MCF 10A (cell line): ENCODE measurements around the gene PRRX2. TPM values are rescaled to one million over a fixed set of nuclear protein-coding genes. Genes with fewer than 3 reads are reported as not detected.
A peak's percentile ranks its signal among the peaks of the same experiment; 100 is the strongest.

Source experiments
- Bru-seq: library from RNA; stranded (reverse); fragments of 400-500 nt; gene quantifications from one replicate; lab custom pipeline; 2021; lab: Mats Ljungman, UMichigan
- BruChase-seq, 2 experiments: library from RNA; stranded (reverse); fragments of 400-500 nt; gene quantifications; one replicate each; lab custom pipeline; 2021; lab: Mats Ljungman, UMichigan
- BruUV-seq: library from RNA; stranded (reverse); fragments of 400-500 nt; replicated peaks from 2 replicates; lab custom pipeline; 2021; lab: Mats Ljungman, UMichigan
- CTCF ChIA-PET: fragments of 300-600 bp; sonication (Branson Sonifier 250); formaldehyde crosslinking; extraction: SDS; loops from one replicate; lab custom pipeline; 2021; ENCODE audit warnings: antibody characterized with exemption, inconsistent platforms; lab: Yijun Ruan, JAX
- POLR2A ChIA-PET: fragments of 300-600, 350-650 bp; sonication (Branson Sonifier 250); formaldehyde crosslinking; extraction: SDS; loops from one replicate; lab custom pipeline; 2020; ENCODE audit warnings: antibody characterized with exemption, inconsistent platforms; lab: Yijun Ruan, JAX
- DNase-seq: peaks from one replicate; pipeline ENCODE4 v3.0.0-alpha.2; 2018; ENCODE audit not compliant: unreplicated experiment
- H3K27ac Mint-ChIP-seq: one replicate; pipeline ENCODE4 v1.8.0; 2022; ENCODE audit warnings: mild to moderate bottlenecking, low read depth, mixed read lengths; ENCODE audit not compliant: unreplicated experiment
- H3K27me3 Mint-ChIP-seq: one replicate; pipeline ENCODE4 v1.8.0; 2022; ENCODE audit warnings: mixed read lengths; ENCODE audit not compliant: insufficient read depth, unreplicated experiment
- H3K36me3 Mint-ChIP-seq: one replicate; pipeline ENCODE4 v1.8.0; 2022; ENCODE audit warnings: mild to moderate bottlenecking, moderate library complexity, mixed read lengths; ENCODE audit not compliant: insufficient read depth, unreplicated experiment
- H3K4me1 Mint-ChIP-seq: one replicate; pipeline ENCODE4 v1.8.0; 2022; ENCODE audit warnings: mixed read lengths; ENCODE audit not compliant: insufficient read depth, unreplicated experiment
- H3K4me3 Mint-ChIP-seq: one replicate; pipeline ENCODE4 v1.8.0; 2022; ENCODE audit warnings: mild to moderate bottlenecking, moderate library complexity, mixed read lengths; ENCODE audit not compliant: unreplicated experiment
- H3K9me3 Mint-ChIP-seq: one replicate; pipeline ENCODE4 v1.8.0; 2022; ENCODE audit warnings: mixed read lengths; ENCODE audit not compliant: unreplicated experiment
- intact Hi-C: fragments of 100-400 bp; cut with micrococcal nuclease; formaldehyde crosslinking; loops from 2 replicates; pipeline ENCODE4 v1.14.1; 2022
- long read RNA-seq: library from polyadenylated mRNA; stranded (forward); transcript quantifications from one replicate; pipeline ENCODE4 v2.0.0, GENCODE V29; 2022
- total RNA-seq: library from RNA; stranded (reverse); gene quantifications from 2 replicates; pipeline ENCODE4 v1.2.3, GENCODE V29; 2022
- TF ChIP-seq, protein P1 (sequence below): fragments of 200-600 bp; IDR thresholded peaks from one replicate; pipeline ENCODE4 v1.8.0; 2022; ENCODE audit warnings: antibody characterized with exemption, mild to moderate bottlenecking; ENCODE audit not compliant: unreplicated experiment

PRRX2 gene
- total RNA-seq: not detected in 2 replicates
- Bru-seq, nascent RNA: percentile 4 among the genes with signal in this experiment
- percentile 4 among the genes with signal in this experiment for BruChase-seq, experiment 1, labeled RNA remaining after a 6-hour chase
- not detected for BruChase-seq, experiment 2, labeled RNA remaining after a 2-hour chase
- long read RNA-seq: 0 reads

DNA sequence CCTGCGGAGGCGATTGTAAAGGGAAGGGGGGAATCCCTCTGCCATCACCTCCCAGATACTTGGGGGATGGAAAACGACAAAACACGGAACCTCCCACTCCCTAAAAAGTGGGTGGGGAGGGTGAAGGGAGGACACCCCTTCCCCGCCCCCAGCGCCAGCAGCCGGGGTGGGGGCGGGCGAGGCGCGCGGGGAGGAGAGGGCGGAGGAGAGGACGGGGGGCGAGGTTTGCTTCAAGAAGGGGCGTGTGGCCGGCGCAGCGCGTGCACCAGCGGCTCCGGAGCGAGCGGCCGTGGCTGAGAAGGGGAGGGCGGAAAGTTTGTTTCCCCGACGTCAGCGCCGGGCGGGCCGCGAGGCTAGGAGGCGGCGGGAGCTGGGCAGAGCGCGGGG lies at the start of gene PRRX2:
PRRX2 (plus strand) TSS at position 259 of the 387 bp plus-strand sequence. CDS start 221 bp downstream, outside the sequence.
- peak within 1 kb of the TSS; percentile 29 for H3K4me3 Mint-ChIP-seq
- no peaks in the 10 kb centered on the region for H3K9me3 Mint-ChIP-seq
- no peaks in the 10 kb centered on the region for H3K4me1 Mint-ChIP-seq
- intact Hi-C loops: no loop called here
- DNase-seq: no peak
- TF ChIP-seq, protein P1, sequence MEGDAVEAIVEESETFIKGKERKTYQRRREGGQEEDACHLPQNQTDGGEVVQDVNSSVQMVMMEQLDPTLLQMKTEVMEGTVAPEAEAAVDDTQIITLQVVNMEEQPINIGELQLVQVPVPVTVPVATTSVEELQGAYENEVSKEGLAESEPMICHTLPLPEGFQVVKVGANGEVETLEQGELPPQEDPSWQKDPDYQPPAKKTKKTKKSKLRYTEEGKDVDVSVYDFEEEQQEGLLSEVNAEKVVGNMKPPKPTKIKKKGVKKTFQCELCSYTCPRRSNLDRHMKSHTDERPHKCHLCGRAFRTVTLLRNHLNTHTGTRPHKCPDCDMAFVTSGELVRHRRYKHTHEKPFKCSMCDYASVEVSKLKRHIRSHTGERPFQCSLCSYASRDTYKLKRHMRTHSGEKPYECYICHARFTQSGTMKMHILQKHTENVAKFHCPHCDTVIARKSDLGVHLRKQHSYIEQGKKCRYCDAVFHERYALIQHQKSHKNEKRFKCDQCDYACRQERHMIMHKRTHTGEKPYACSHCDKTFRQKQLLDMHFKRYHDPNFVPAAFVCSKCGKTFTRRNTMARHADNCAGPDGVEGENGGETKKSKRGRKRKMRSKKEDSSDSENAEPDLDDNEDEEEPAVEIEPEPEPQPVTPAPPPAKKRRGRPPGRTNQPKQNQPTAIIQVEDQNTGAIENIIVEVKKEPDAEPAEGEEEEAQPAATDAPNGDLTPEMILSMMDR: no peak
- BruUV-seq: no TSS peak
- ChIA-PET POLR2A (no interaction called here), CTCF (no interaction called here)
- no peak within 1 kb of the TSS for H3K27ac Mint-ChIP-seq
- H3K36me3 Mint-ChIP-seq: no peaks in the 10 kb centered on the region
- H3K27me3 Mint-ChIP-seq: peaks cover 19% of the 10 kb centered on the region

DNA sequence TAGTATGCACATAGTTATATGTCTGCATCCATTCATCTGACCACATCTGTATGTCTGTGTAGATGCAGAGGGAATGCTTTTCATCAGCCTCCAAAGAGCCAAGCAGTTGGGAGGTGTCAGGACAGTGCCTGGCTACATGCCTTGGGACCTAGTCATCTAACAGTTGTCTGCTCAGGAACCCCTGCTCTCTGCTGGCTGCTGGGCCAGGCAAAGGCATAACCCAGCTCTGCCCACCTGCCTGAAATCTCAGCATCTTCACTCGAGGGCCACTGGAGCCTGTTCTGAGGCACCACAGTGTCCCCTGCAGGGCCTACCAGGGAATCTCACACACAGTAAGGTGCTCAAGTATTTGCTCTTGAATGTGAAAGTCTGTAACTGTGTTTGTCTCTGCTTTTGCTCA lies 48.3 kb upstream of the PRRX2 start:
- BruUV-seq: no TSS peak
- Mint-ChIP-seq H3K4me1 (no peaks in the 10 kb centered on the region), H3K4me3 (no peak overlapping the region), H3K9me3 (no peaks in the 10 kb centered on the region), H3K36me3 (no peaks in the 10 kb centered on the region), H3K27ac (no peak overlapping the region), H3K27me3 (no peaks in the 10 kb centered on the region)
- intact Hi-C loops: no loop called here
- POLR2A ChIA-PET: interaction anchor here (0.6 to 0.7 kb wide), 3 partner anchors 9 to 286 kb away, joined by 3 to 4 read pairs (median 4); partner anchors contain the start of gene NTMT1
- DNase-seq: peak; percentile 53
- TF ChIP-seq, protein P1: peak; percentile 37
- CTCF ChIA-PET: interaction anchor here (0.8 to 2.0 kb wide), 3 partner anchors 443 to 478 kb away, joined by 3 to 6 read pairs (median 6); no protein-coding TSS in a partner anchor

DNA sequence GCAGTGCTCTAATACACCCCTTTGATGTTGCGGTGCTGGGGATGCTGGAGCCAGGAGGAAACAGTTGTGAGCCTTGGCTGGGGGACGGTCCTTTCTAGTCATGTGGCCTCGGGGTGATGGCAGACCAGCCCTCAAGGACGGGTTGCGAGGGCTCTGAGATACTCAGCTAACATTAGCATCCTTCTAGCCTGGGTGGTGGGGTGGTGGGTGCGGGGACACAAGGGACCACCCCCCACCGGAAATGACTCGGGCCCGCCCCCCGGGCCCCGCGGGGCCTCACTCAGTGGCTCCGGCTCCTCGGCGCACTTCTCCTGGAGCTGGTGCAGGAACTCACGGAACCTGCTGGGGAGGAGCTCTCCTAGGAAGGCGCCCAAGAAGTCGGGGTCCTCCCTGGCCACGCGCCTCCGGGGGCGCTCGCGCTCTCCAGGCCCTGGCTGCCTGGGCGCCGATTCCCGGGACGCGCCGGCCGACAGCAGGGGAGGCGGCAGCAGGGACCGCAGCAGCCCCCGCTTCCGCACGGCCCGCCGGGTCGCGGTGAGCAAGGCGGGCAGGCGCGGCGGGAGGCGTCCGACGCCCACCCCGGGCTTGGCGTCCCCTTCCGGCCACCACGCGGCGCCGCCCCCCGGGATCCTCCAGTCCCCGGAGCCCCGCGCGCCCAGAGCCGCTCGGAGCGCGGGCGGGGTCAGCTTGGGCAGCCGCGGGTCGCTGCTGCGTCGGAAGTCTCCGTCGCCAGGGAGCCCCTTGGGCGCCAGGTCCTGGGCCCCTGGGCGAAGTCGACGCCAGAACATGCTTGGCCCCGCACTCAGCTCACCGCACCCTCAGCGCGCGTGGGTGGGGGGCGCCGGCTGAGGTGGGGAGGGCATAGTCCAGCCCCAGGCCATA lies 45.4 kb upstream of the PRRX2 start:
- Mint-ChIP-seq H3K27ac (no peak overlapping the region), H3K4me1 (peaks cover 10% of the 10 kb centered on the region), H3K36me3 (no peaks in the 10 kb centered on the region), H3K27me3 (no peaks in the 10 kb centered on the region), H3K4me3 (peak overlapping the region; percentile 53), H3K9me3 (no peaks in the 10 kb centered on the region)
- TF ChIP-seq, protein P1: no peak
- BruUV-seq: no TSS peak
- ChIA-PET CTCF (interaction anchor here (0.6 to 7.7 kb wide), 9 partner anchors 8 to 499 kb away, joined by 3 to 96 read pairs (median 7); no protein-coding TSS in a partner anchor), POLR2A (interaction anchor here (0.7 to 1.7 kb wide), 6 partner anchors 9 to 747 kb away, joined by 3 to 4 read pairs (median 3); no protein-coding TSS in a partner anchor)
- intact Hi-C loops: loop anchor here (10.0 kb wide), 1 partner anchor 1065 kb away; the partner anchor contains the start of gene SPTAN1
- DNase-seq: peak; percentile 14
